CD4-positive, alpha-beta T cell treated with Interleukin-12 subunit alpha and Interleukin-12 subunit beta, for 1 hour (primary cell): Measurements from ENCODE around the gene ROCK2.
"Not testable (repeated sequence)": the region's sequence is repeated elsewhere in the genome, so short reads cannot be mapped to it uniquely, and the experiment has no call there.

Experiments
- DNase-seq: peaks from one replicate; pipeline ENCODE4 v3.0.0-alpha.2; 2020

ROCK2 gene

DNA sequence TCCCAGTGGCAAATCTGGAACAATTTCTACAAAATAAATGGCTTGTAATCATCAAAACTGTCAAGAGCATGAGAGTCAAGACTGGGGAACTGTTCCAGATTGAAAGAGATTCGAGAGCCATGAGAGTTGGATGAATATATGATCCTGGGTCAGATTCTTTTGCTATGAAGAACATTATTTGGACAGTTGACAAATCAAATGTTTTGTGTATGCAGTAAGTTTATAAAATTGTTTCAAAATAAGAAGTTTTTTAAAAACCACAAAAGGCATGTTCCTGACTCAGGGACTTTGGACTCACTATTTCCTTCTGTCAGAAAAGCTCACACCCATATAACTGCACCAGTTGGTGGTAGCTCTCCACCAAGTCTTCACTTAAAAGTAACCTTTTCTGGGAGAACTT, 38.5 kb downstream of the ROCK2 start:
- DNase-seq, result no peak

DNA sequence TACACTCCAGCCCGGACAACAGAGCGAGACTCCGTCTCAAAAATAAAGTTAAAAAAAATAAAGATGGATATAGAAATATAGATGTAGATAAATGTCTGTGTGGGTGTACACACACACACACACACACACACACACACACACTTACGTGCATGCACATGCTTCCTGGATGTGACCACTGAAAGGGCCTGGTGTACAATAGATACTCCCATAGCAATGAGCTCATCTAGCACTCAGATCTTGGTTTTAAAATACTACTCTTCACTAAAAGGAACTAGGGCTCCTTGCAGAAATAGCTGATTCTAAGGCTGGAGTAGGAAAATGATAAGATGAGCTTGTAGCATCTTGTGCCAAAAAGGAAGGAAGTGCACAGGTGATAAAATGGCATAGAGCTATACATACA, 39.1 kb downstream of the ROCK2 start:
- DNase-seq, result no peak

DNA sequence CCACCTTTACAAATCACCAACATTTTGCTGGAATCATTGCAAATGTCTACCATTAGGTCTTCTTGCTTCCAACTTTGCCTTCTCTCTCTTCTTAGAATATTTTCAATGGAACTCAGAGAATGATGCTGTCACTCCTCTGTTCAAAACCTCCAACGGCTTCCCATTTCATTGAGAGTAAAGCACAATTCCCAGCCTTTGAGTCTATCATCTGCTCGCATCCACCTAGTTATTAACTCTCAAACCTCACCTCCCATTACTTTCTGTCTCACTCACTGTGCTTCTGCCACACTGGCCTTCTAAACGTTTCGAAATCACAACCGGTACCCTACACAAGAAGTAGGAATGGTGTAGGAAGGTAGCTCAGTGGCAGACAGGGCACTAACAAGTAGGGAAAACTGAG, 40.0 kb downstream of the ROCK2 start:
- DNase-seq, result no peak

DNA sequence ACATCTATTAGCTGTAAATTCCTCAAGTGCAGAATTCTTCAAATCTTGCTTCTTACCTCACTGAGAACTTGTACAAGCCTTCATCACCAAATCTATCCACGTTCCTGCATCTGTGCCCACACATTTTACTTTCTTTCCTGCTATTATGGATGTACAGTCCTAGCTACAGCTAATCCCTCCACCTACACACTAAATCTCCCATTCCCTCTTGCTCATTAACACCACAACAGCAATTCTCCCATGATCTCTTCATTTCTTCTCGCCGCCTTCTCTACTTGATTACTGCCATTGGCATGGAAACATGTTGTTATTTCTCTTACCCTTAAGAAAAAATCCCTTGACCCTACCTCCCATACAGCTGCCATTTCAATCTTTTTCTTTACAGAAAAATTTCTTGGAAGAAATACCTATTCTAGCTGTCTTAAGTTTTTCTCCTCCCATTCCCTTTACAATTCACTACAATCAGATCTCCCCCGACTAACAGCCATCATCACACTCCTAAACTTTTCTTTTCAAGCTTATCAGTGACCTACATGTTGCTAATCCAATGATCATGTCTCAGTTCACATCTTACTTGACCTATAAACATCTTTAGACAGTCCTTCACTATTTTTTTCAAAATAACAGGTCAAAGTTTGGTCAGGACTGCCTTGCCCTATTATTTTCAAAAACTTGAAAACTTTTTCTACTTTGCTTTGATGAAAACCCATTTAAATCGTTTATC, 41.0 kb downstream of the ROCK2 start:
- DNase-seq, result no peak

DNA sequence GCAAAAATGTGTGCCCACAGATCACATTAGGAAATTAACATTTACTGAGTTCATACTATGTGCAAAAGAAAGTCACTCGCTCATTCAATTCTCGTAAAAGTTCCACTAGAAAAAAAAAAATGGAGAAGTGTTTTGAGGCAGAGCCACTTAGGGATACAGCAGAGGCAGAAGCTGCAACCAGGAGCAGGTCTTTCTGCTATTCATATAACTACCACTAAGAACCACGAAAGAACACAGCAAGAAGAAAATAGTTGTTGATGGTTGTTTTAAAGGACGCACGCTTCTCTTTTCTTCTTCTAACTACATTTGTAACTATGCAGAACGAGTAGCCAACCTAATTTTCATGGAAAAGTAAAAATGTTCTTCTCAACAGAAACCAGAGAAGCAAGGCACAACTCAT, 45.0 kb downstream of the ROCK2 start:
- no peak for DNase-seq

DNA sequence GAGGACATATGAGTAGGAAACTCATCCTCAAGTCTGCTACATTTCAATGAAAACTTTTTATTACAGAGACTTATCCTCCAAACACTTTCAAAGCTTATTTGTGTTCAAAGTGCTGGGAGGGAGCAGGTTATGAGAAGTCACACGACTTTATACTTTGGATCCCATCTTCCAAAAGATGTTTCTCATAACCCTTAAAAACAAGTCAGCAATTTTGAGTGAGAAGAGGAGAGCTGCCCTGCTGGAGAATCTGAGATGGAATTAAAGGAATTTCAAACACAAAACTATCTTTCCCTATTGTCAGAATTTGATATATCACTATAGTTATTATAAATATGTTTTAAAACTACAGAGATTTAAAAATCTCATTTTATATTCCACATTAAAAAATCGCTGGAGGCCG, 45.8 kb downstream of the ROCK2 start:
- no peak for DNase-seq

DNA sequence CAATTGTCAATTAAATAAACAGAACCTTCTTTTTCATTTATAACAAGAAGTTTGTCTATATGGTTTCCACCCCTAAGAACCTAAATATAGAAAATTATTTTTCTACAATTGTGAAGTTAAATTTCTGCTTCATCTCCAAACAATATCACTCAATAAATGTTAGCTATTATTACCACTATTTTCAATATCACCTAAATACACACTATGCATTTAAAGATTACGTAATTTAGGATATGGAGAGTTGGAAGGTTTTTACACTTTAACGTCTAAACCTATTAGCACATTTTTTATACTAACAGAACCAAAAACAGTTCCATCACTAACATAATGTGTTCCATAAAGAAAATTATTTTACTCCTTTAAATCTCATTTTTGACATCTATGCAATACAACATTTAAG, 48.0 kb downstream of the ROCK2 start:
- no peak for DNase-seq

DNA sequence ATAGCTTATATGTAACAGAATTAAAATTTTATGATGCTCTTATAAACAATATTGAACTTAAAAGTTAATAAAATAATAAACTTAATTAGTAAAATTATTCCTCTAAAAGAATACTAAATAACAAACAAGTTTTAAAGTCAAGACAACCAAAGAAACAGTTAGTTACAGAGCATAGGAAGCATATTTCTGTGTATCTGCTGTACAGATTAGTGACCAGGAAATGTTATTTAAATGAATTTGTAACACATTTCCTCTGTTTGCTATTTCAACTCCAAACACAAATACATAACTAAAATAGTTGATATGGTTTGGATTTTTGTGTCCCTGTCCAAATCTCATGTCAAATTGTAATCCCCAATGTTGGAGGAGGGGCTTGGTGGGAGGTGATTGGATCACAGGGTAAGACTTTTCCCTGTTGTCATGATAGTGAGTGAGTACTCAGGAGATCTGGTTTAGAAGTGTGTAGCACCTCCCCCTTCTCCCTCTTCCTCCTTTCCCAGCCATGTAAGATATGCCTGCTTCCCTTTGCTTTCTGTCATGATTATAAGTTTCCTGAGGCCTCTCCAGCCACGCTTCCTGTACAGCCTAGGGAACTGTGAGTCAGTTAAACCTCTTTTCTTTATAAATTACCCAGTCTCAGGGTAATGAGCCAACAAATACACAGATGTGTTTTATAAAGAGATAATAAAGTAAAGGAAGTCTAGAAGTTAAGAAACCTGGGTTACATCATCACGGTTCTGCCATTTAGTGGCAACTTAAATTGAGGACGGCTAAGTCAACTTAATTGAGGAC, 51.8 kb downstream of the ROCK2 start:
- no peak for DNase-seq

DNA sequence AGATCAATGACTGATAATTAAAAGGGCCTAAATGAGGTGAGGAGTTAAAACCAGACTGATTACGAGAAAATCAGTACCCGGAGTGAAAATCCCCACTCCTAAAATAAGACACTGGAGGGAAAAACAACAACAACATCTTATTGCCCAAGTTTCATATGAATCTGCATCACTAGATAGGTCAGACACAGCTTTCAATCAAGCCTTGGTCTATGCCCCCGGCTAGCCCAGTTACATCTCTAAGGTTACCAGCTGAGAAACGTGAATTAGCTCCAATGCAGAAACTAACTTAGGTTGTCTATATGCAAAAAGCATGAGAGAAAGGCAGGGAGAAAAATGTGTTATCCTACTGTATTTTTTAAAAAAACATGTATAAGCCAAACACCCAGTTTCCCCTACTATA, 53.7 kb downstream of the ROCK2 start:
- no peak for DNase-seq

DNA sequence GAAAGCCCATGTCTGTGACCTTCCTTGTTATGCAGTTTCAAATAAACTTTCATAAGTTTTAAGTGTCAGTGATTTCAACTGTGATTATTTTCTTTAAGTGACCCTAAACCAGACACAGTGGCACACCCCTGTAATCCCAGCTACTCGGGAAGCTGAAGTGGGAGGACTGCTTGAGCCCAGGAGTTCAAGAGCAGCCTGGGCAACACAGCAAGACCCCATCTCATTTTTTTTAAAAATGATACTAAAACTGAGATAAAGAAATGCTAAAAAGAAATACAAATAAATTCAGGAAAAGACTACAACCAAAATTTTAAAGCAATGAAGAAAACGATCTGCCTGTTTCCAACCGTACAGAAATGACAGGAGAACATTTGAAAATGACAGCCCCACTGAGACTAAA, 54.2 kb downstream of the ROCK2 start:
- DNase-seq, result no peak

DNA sequence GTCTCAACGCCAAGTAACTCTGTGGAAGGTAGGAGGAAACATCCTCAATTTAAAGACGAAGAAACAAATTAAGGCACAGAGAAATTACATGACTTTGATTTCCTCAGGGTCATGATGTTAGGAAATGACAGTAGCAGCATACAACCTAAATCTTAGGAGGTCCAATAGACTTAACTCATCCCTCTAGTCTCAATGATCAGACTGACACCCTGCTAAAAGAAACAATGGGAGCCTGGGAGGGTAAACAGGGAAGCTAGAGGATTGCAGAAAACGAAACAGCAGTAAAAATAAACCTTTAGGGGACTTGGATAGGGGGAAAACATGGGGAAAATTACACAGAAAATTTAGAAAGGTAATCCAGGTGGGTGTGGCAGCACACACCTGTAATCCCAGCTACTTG, 56.0 kb downstream of the ROCK2 start:
- DNase-seq, result no peak

DNA sequence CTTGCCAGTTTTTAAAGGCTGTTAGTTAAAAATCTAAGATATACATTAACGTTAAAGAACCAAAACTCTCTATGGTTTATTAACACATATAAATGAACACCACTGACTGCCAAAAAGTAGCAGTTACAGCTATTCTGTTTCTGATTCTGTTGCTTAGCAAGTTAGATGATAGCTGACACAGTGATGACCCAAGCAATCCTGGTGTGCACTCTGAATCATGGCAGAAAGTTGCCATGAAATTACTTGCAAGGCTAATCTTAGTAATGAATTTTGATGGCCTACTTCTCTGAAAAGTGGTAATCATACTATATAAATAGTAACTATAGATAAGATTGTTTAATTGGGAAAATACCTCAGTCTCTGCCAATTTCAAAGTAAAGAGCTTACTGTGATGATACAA, 57.7 kb downstream of the ROCK2 start:
- no peak for DNase-seq

DNA sequence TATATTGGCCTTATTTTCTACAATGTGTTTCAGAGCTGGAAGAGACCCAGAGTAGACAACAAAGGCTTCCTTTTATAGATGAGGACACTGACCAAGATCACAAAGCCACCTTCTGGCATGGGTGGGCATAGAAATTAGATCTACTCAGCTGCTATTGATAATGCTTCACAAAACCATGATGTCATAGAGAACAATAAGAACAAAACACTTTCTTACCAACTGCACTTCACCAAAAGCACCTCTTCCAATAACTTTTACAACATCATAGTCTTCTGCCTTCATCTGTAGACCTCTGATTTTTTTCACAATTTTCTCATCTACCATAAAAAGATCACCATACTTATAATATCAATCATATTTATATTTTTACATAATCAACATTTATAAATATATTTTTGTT, 58.1 kb downstream of the ROCK2 start:
- DNase-seq, result no peak

DNA sequence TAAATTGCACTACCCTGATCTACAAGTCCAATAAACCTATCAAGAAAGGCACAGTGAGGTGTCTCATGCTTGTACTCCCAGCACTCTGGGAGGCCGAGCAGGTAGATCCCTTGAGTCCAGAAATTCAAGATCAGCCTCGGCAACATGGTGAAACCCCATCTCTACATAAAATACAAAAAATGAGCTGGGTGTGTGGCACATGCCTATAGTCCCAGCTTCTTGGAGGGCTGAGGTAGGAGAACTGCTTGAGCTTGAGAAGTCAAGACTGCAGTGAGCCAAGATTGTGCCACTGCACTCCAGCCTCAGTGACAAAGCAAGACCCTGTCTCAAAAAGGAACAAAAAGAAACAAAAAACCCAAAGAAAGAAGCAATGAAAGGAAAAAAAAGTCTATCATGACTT, 58.9 kb downstream of the ROCK2 start:
- DNase-seq, result no peak

DNA sequence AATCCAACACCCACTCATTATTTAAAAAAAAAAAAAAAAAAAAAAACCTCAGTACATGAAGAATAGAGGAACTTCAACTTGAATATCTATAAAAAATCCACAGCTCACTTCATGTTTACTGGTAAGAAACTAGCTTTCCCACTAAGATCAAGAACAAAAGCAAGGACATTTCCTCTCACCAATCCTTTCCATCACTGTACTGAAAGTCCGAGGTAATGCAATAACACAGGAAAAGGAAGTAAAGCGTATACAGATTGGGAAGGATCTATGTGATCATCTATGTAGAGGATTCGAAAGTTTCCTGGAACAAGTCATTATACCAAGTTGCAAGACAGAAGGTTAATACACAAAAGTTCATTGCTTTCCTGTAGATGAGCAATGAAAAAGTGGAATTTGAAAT, 63.2 kb downstream of the ROCK2 start:
- DNase-seq, result no peak

DNA sequence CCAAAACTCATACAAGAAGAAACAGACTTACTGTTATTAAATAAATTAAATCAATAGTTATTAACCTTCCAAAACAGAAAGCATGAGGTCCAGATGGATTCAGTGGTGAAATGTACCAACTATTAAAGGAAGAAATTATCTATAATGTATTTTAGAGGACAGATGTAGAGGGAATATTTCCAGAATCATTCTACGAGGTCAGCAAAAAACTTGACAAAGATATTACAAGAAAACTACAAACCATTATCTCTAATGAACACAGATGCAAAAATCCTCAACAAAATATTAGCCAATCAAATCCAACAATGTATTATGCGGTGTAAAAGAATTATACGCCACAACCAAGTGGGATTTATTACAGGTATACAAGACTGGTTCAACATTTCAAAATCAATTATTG, 63.7 kb downstream of the ROCK2 start:
- DNase-seq, result no peak

DNA sequence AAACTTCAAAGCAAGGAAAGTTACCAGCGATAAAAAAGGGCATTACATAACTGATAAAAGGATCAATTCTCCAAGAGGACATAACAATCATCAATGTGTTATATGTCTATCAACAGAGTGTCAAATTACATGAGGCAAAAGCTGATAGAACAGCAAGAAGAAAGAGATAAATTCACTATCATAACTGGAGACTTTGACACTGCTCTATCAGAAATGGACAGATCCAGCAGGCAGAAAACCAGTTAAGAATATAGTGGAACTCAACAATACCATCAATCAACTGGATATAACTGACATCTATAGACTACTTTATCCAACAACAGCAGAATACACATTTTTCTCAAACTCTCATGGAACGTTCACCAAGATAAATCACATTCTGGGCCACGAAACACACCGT, 65.0 kb downstream of the ROCK2 start:
- DNase-seq, result no peak

DNA sequence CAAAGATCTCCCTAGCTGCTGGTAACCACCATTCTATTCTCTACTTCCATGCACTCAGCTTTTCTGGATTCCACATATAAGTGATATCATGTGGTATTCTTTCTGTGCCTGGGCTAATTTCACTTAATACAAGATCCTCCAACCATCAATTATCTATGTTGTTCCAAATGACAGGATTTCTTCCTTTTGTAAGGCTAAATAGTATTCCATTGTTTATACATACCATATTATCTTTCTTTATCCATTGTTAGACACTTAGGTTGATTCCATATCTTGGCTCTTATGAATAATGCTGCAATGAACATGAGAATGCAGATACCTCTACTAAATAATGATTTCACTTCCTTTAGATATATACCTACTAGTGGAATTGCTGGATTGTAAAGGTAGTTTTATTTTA, 66.2 kb downstream of the ROCK2 start:
- DNase-seq, result no peak

DNA sequence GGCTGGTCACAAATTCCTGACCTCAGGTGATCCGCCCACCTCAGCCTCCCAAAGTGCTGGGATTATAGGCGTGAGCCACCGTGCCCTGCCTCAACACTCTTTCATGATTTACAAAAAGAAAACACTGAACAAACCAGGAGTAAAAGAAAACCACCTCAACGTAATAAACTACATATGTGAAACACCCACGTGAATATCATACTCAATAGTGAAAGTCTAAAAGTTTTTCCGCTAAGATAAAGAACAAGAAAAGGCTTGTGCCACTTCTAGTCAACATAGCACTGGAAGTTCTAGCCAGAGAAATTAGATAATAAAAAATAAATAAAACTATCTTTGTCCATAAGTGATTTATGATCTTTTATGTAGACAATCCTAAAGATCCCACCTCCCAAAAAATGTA, 68.5 kb downstream of the ROCK2 start:
- no peak for DNase-seq

DNA sequence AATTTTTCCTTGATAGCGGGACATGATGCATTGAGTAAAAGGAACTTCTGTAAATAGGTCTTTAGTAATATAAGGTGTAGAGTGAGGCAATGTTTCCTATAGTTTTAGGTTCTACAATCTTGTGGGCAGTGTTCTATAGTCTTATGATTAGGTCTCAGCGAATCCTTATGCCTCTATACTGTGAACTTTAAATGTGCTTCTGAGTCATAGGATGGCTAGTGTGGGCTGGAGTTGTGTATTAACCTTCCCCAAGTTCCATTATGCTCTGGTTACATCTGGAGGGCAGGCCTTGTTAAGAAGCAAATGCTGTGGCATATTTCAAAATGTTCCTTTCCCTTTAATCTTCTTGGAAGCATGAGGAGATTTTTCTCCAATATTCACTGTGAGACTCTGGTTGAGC, 73.5 kb downstream of the ROCK2 start:
- no peak for DNase-seq

DNA sequence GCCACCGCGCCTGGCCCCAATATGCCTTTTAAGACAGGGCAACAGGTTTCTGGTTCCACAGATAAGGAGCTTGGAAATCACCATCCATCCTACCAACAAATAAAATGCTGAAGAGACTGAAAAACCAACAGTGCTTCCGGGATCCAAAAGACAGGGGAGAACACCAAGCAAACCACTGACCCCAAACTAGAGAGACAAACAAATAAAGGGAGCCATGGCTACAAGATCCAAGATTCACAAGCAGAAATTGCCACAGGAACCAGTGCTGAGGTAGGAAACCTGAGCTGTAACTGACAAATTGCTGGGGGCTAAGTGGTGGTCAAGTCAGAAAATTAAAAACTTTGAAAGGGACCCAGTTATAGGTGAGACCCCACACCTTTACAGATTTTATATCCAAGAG, 76.5 kb downstream of the ROCK2 start:
- no peak for DNase-seq

DNA sequence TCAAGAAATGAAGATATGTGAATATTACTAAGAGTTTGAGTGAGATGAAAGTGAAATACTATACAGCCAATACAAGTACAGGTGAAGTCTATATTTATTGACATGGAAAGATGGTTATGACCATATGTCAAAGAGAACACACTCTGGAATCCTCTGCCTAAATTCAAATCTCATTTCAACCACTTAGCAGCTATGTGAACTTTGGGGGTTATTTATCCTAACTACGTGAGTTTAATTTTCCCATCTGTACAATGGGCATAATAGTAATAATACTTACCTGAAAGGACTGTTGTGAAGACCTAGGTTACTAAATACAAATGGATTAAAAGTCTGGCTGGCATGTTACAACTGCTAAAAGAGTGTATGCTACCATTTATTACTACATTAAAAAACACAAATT, 79.6 kb downstream of the ROCK2 start:
- no peak for DNase-seq

DNA sequence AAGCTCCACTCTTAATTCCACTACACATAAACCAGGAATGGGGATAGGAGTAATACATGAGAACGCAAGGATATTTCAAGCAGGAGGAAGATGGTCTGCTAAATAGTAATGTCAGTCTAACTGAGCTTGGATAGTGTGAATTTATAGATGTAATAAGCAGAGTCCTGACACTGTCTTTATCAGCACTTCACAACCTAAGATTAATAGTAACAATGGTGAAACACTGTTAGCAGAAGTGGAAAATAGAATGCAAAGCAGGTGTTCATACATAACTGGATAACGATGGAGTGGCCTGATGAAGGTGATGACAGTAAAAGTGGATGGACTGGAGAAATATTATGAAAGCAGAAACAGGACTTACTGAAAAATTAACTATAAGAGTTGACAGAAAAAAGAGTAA, 80.4 kb downstream of the ROCK2 start:
- DNase-seq, result no peak

DNA sequence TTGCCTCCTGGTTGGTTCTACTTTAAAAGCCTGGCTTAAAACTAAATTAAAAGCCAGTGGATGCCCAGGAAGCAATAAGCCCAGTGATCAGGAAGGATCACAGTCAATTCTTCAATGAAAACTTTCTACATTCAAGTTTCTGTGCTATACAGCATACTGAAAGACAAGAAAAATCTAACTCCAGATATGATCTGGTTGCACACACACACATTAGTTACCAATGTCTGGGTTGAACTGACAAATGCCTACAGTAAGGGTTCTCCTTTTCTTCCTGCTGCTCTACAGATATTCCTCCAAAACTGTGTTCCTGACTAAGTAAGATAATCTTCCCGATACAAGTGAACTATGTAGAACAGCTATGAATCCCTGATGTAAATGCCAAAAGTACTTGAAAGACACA, 81.3 kb downstream of the ROCK2 start:
- DNase-seq, result no peak

DNA sequence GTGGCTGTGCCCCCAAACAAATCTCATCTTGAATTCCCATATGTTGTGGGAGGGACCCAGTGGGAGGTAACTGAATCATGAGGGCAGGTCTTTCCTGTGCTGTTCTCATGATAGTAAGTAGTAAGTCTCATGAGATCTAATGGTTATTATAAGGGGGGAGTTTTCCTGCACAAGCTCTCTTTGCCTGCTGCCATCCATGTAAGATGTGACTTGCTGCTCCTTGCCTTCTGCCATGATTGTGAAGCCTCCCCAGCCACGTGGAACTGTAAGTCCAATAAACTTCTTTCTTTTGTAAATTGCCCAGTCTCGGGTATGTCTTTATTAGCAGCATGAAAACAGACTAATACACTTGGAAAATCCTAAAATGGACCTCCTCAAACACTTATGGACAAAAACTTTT, 82.0 kb downstream of the ROCK2 start:
- DNase-seq, result not testable (repeated sequence)
